ENCODE data around the gene RAB29.

RAB29 gene

GRCh38 chr1:205756552-205756951 lies 18.7 kb downstream of the RAB29 start:
- TF ChIP-seq CTCF (IDR thresholded peaks at IDR 0.05; ENCODE audit: low read depth, low read length), result no peak
- H3K4me3 ChIP-seq (ENCODE audit: low read depth, low read length), result no peak overlapping the region
- H3K36me3 ChIP-seq, result no peaks in the 10 kb centered on the region
- H3K9me3 ChIP-seq (ENCODE audit: severe bottlenecking), result peaks cover 2% of the 10 kb centered on the region
- H3K27me3 ChIP-seq (ENCODE audit: insufficient read depth, low read depth, severe bottlenecking), result no peaks in the 10 kb centered on the region
- no peak overlapping the region for H3K27ac ChIP-seq
- no peak for DNase-seq

DNA sequence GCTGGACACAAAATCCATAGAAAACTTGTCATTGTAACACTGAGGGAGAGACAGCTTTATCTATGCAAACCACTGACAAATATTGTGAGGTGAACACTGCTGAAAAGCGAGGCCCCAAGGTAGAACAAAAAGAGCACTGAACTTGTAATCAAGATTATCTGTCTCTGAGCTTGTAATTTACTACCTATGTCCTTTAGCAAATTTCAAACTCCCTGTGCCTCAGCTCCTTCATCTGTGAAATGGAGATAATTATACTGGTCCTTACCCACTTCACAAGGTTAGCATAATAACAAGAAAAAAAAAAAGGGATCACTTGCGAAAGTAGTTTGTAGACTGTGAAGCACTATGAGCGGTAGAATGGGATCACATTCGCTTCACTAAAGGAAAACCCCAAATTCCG lies 20.4 kb downstream of the RAB29 start:
- DNase-seq, result no peak
- H3K4me3 ChIP-seq (ENCODE audit: low read depth, low read length), result no peak overlapping the region
- no peak for TF ChIP-seq CTCF (IDR thresholded peaks at IDR 0.05; ENCODE audit: low read depth, low read length)

GRCh38 chr1:205751036-205751651 lies 24.1 kb downstream of the RAB29 start:
- H3K36me3 ChIP-seq, result peaks cover 31% of the 10 kb centered on the region
- no peaks in the 10 kb centered on the region for H3K27me3 ChIP-seq (ENCODE audit: insufficient read depth, low read depth, severe bottlenecking)
- no peak for DNase-seq
- no peak overlapping the region for H3K4me3 ChIP-seq (ENCODE audit: low read depth, low read length)
- peak overlapping the region; percentile 98 for H3K27ac ChIP-seq
- no peak for TF ChIP-seq CTCF (IDR thresholded peaks at IDR 0.05; ENCODE audit: low read depth, low read length)
- no peaks in the 10 kb centered on the region for H3K9me3 ChIP-seq (ENCODE audit: severe bottlenecking)

More for the DNA sequence above, 20.4 kb downstream of the RAB29 start:
- H3K27me3 ChIP-seq (ENCODE audit: insufficient read depth, low read depth, severe bottlenecking), result no peaks in the 10 kb centered on the region
- H3K27ac ChIP-seq, result no peak overlapping the region
- H3K36me3 ChIP-seq, result no peaks in the 10 kb centered on the region
- H3K9me3 ChIP-seq (ENCODE audit: severe bottlenecking), result no peaks in the 10 kb centered on the region

GRCh38 chr1:205750138-205751035 lies 24.9 kb downstream of the RAB29 start, which contains the start of gene NUCKS1:
TSS of gene NUCKS1 (minus strand) at chr1:205750182. CDS start at chr1:205749973, 209 bp downstream.
- TF ChIP-seq CTCF (IDR thresholded peaks at IDR 0.05; ENCODE audit: low read depth, low read length), result peak; percentile 13; the same call in 1 of the 2 replicates
- Histone ChIP-seq H3K36me3 (peaks cover 38% of the 10 kb centered on the region), H3K4me3 (ENCODE audit: low read depth, low read length) (peak within 1 kb of the TSS; percentile 60), H3K27ac (peak within 1 kb of the TSS; percentile 98), H3K9me3 (ENCODE audit: severe bottlenecking) (no peaks in the 10 kb centered on the region), H3K27me3 (ENCODE audit: insufficient read depth, low read depth, severe bottlenecking) (no peaks in the 10 kb centered on the region)
- peak; percentile 100 for DNase-seq

GRCh38 chr1:205749234-205750137 lies 25.8 kb downstream of the RAB29 start:
- Histone ChIP-seq H3K36me3 (peaks cover 46% of the 10 kb centered on the region), H3K27ac (peak overlapping the region; percentile 98), H3K4me3 (ENCODE audit: low read depth, low read length) (peak overlapping the region; percentile 60), H3K9me3 (ENCODE audit: severe bottlenecking) (no peaks in the 10 kb centered on the region), H3K27me3 (ENCODE audit: insufficient read depth, low read depth, severe bottlenecking) (no peaks in the 10 kb centered on the region)
- DNase-seq, result peak; percentile 100
- 0 out of 2 replicates have a peak, but pooled peaks have one; percentile 20 for TF ChIP-seq CTCF (IDR thresholded peaks at IDR 0.05; ENCODE audit: low read depth, low read length)

Data from WERI-Rb-1 (cell line).